Ishikawa (cell line): ENCODE data around the gene FOXN3.

Experiments used
- TAF1 ChIP-seq: IDR thresholded peaks from 2 replicates; pipeline ENCODE4 v1.6.1; 2012; ENCODE audit warnings: low read depth, mild to moderate bottlenecking
- USF1 ChIP-seq: IDR thresholded peaks from 2 replicates; pipeline ENCODE4 v1.6.1; 2012

- no peak for TF ChIP-seq USF1
- no peak for TF ChIP-seq TAF1
These were observed 147.6 kb downstream of the FOXN3 start for GRCh38 chr14:89269404-89269803.
